GM18519 (cell line): Measurements from ENCODE around the gene C1QL1.
"Not testable (repeated sequence)": the region's sequence is repeated elsewhere in the genome, so short reads cannot be mapped to it uniquely, and the experiment has no call there.

Experiments used
- ATAC-seq: cut with Tn5 transposase; IDR thresholded peaks from one replicate; pipeline ENCODE4 v1.9.1; 2021; ENCODE audit warnings: mild to moderate bottlenecking, moderate library complexity; ENCODE audit not compliant: unreplicated experiment, low FRiP score

C1QL1 gene

DNA sequence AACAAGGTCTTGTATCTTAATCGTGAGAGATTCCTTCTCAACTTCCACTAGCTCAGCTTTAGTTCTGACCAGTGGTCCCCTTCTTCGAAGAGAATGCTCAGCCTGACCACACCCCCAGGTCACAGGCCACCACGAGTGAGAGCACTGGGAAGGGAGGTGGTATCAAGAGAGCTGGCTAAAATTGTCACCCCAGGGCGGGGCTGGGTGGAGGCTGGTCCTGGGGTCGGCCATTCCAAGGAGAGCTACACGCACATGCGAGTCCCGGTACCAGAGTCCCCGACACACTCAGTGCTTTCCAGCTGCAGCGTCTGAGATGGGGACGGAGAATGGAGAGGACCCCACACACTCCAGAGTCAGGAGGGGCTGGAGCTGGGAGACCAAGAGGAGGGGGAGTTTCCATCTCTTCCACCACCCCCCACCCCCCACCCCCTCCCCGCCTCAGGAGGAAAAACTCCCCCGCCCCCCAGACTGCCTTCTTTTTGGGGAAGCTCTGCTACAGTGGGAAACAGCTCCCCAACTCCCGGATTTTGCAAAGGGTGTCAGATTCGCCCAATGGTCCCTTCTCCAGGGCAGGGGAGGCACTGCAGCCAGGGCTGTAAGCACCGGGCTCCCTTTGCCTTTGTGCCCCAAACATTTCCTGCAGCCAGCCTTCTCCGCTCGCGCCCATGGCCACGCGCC lies 1.6 kb downstream of the C1QL1 start:
- no peak for ATAC-seq

DNA sequence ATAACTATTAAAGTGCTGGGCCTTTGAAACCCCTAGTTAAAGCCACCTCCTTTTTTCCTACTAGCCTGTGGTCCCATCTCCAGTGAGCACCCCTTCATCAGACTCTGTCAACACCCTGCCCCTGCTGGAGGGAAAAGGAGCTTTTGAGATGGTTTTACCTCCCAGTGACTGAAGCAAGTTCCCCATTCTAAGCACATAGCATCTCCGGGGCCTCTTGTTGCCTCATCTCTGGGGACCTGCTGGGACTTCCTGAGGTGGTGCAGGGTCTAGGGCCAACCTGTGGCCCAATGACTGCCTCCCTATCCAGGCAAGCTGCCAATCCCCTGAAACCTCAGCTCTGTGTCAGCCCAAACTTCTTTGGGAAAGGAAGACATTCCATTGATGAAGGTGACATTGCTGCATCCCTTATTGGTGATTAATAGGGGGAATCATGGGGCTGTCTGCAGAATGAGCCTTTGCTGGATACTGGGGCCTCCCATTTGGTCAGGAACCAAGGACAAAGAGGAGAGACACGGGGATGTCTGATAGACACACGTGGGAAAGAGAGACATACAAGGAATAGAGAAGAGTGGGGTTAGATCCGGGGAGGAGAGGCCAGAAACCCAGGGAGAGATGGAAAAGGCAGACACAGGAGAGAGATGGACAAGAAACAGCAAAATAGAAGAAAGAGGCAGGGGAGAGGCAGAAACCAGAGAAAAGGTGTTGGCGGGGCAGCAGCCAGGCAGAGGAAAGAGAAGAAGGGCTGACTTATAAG lies 2.4 kb downstream of the C1QL1 start:
- no peak for ATAC-seq

DNA sequence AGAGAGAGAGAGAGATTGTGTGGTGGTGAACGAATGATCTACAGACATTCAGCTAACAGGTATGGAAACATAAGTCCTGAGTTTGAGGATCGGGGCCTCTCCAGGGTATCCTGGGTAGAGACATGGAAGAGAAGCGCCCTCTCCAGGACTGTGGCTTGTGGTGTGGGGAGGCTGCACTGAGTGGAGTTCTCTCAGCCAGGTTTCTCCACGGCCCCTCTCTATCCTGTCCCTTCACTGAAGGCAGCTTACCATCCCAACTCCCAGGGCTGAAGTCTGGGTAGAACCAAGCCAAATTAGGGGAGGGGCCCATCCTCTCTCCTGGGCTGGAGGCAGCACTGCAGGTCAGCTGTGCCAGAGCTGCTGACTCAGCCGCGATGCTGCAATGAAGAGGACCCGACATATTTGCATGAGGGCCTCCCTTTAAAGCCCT lies 6.2 kb downstream of the C1QL1 start:
- no peak for ATAC-seq

DNA sequence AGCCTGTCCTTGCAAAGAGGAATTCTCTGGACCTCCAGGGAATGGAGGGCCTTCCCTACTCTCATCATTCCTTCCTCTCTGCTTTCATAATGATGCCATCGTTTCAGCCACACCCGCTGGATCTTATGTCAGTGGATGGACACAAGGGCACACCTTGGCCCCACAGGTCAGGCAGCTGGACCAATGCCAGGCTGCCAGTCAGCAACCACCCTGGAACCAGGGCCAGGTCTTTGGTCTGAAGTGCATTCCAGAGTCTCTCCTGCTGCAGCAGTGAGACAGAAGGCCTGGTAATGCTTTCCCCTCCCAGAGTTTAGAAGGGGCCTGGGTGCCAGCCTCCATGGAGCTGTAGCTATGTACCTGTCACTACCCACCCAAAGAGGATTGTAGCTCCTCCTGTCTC lies 7.4 kb downstream of the C1QL1 start:
- ATAC-seq = no peak

GRCh38 chr17:44959821-44960531 lies 8.1 kb downstream of the C1QL1 start:
- ATAC-seq = no peak

DNA sequence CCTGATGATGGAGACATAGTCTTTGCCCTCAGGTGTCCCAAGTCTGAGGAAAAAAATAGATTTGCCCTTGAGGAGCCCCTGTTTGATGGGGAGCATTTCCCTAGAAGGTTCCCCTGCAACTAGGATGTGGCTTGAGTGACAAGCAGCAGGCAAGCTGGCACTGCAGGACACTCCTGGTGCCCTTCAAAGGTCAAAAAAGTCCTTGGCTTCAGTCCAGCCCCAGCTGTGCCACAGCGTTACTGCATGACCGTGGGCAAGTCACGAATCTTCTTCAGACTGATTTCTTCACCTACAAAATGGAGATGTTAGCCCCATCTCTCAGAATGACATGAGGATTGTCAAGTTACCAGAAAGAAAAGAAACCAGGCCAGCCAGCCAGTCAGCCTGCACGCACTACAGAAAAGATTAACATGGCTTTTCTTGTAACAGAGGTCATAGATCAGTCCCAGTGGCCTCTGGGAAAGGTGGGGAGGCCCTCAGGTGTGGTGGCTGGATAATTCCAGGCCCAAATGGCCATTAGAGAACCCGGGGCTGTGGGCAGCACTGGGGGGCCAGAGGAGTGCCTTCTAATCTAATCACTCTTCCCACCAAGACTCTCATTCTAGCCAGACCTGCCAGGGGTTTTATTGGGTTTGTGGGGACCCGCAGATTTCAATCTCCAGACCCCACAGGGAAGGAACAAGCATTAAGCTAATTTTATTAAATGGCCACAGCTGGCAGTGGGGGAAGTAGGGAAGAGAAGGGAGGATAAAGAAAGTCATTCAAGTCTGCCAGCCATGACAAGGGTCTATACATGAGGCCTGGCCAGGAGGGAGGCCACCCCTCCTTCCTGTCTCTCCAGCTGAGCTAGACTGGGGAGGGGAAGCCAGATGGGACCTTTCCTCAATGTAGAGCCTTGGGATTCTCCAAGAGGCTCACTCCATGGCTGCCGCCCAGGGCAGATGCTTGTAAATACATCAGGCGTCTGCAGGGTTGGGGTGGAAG lies 10.8 kb downstream of the C1QL1 start:
- no peak for ATAC-seq

- ATAC-seq = no peak
Measured at GRCh38 chr17:44955674-44956425, 12.3 kb downstream of the C1QL1 start.

- no peak for ATAC-seq
Measured at GRCh38 chr17:44952946-44953475, 15.1 kb downstream of the C1QL1 start.

DNA sequence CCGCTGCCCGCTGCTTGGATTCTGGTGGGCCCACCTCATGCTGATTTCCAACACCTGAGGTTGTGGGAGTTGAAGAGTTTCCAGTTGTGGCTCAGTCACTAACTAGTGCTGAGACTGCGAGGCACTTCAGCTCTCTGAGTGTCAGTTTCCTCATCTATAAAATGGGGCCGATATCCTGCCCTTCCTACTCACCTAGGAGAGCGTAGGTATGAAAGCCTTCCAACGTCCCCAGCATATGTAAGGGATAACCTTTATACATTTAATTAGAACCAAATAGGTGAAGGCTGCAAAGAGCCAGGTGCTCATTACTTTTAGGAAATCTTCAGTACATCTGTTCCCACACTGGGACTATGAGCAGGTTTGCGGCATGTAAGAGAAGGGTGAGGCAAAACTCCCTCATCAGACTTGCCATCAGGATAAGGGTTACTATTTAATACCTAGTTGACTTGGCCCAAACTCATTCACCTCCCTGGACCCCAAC lies 19.7 kb downstream of the C1QL1 start:
- no peak for ATAC-seq

- peak; percentile 80 for ATAC-seq
Measured at GRCh38 chr17:44947461-44948314, 20.4 kb downstream of the C1QL1 start, which contains the start of gene KIF18B. TSS of gene KIF18B (minus strand) at chr17:44947773. CDS start at chr17:44936344, 11,429 bp downstream.

- not testable (repeated sequence) for ATAC-seq
Measured at GRCh38 chr17:44945652-44946051, 22.5 kb downstream of the C1QL1 start.

DNA sequence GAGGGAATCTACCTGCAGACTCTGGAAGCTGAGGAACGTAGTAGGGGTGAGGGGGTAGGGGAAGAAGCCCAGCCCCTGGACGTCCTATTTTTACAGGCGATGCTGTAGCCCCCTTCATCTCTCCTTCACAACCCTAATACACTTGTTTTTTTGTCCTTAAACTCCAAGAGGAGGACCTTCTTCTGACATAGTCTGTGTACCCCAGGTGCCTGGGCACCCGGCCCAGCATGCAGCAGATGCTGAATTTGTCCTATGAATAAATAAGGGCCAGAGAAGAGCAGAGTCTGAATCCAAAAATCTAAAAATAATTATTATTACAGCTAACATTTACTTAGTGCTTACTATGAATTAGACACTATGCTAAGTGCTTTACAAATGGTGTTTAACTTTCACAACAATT lies 25.6 kb downstream of the C1QL1 start:
- ATAC-seq = no peak

DNA sequence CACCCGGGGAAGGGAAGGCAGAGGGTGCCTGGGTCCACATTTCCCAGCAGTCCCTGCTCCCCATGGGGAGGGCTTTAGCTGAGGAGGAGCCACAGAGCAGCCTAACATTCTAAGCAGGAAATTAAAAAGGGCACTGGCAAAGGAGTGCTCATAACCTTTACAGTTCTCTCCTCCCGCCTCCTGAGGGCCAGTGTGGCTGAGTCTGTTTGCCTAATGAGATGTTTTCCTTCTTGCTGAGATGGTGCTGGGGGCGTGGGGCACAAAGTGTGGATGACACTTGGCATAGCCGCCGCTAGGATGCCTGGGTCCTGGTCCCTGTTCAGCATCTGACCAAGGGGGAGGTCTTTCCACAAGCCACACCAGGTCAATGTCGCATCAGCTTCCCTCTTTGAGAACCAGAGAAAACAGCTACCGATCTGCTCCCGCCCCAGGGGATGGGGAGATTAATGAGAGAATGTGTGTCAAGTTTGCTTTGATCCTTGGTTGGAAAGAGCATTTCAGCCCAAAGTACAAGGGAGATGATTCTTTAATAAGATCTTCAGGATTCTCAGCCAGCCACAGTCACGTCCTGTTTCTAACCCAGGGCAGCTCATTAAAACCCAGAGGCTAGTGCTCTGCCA lies 26.3 kb downstream of the C1QL1 start:
- ATAC-seq = no peak

GRCh38 chr17:44940768-44941167 lies 27.3 kb downstream of the C1QL1 start:
- no peak for ATAC-seq

GRCh38 chr17:44940317-44940716 lies 27.8 kb downstream of the C1QL1 start:
- ATAC-seq = no peak

DNA sequence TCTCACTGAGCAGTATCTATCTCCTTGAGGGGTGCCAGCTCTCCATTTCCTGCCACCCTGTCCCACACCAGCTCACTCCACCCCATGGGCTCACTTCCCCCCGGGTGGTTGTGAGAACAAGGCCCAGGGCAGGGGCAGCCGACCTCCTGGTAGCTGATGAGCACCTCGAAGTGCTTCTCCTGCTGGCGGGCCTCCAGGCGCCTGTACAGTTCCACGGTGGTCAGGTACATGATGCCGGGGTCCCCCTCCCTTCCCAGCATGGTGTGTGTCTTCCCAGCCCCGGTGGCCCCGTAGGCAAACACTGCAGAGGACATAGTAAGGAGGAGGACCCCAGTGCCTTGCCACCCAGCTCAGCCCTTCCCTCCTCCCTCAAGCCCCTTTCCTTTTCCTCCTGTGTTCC lies 33.0 kb downstream of the C1QL1 start:
- no peak for ATAC-seq

DNA sequence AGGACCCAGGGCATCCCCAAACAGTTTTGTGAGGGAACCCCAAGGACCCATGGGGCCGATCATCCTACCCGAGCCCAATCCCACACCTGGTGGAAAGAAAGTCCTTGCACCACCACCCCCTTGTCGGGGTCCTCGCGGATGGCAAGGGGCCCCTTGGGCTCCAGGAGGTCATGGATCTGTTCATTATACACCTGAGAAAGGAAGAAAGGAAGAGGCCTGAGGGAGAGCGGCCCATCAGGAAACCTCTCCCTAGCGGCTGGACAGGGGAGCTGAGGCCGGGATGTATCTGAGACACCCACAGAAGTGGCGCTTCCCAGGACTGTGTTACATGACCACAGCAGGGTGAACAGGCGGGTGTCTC lies 33.4 kb downstream of the C1QL1 start:
- ATAC-seq = no peak
